WTC11 (cell line): ENCODE measurements around the gene PGS1. TPM values are rescaled to one million over a fixed set of nuclear protein-coding genes. Genes with fewer than 3 reads are reported as not detected.
A peak's percentile ranks its signal among the peaks of the same experiment; 100 is the strongest.

Experiments
- ATAC-seq: fragments of 200-7000 bp; cut with Tn5 transposase; 2 replicates; pipeline ENCODE4 v1.10.0; 2021; ENCODE audit warnings: mild to moderate bottlenecking, moderate library complexity
- CTCF ChIA-PET: fragments of 300-600 bp; sonication (Branson Sonifier 250); formaldehyde crosslinking; loops from one replicate; lab custom pipeline; 2021; ENCODE audit warnings: antibody characterized with exemption; lab: Charles Lee
- POLR2A ChIA-PET: fragments of 350-600 bp; sonication (Branson Sonifier 250); formaldehyde crosslinking; loops from one replicate; lab custom pipeline; 2021; ENCODE audit warnings: antibody characterized with exemption; lab: Charles Lee
- DNase-seq: peaks from one replicate; pipeline ENCODE4 v3.0.0; 2021; ENCODE audit warnings: low spot score
- H3K27ac Mint-ChIP-seq: 2 replicates; pipeline ENCODE4 v1.8.0; 2021; ENCODE audit warnings: mixed read lengths
- H3K27me3 Mint-ChIP-seq: 2 replicates; pipeline ENCODE4 v1.8.0; 2021; ENCODE audit warnings: low read depth, mild to moderate bottlenecking, moderate library complexity, mixed read lengths
- H3K36me3 Mint-ChIP-seq: 2 replicates; pipeline ENCODE4 v1.8.0; 2021; ENCODE audit warnings: mixed read lengths
- H3K4me1 Mint-ChIP-seq: 2 replicates; pipeline ENCODE4 v1.8.0; 2022; ENCODE audit warnings: mixed read lengths
- H3K4me3 Mint-ChIP-seq: 2 replicates; pipeline ENCODE4 v1.8.0; 2021; ENCODE audit warnings: mild to moderate bottlenecking, moderate library complexity, mixed read lengths
- H3K9me3 Mint-ChIP-seq: 2 replicates; pipeline ENCODE4 v1.8.0; 2021; ENCODE audit warnings: mixed read lengths
- AFF4 ChIP-seq: sonication (generic); formaldehyde crosslinking; IDR thresholded peaks from 2 replicates; pipeline ENCODE4 v1.8.1; 2023; ENCODE audit warnings: mild to moderate bottlenecking, missing genetic modification reagents, borderline replicate concordance
- CBFB ChIP-seq: sonication (generic); formaldehyde crosslinking; IDR thresholded peaks from 2 replicates; pipeline ENCODE4 v1.8.1; 2022; ENCODE audit warnings: mild to moderate bottlenecking, low read depth, missing genetic modification reagents
- GRHL2 ChIP-seq: fragments of 250-450 bp; sonication (Bioruptor Pico); IDR thresholded peaks from 2 replicates; pipeline ENCODE4 v1.8.0; 2022; ENCODE audit warnings: mild to moderate bottlenecking, moderate library complexity; ENCODE audit not compliant: insufficient replicate concordance, severe bottlenecking
- IRF1 ChIP-seq: sonication (generic); formaldehyde crosslinking; IDR thresholded peaks from 2 replicates; pipeline ENCODE4 v1.8.0; 2023; ENCODE audit warnings: missing genetic modification reagents
- NFATC4 ChIP-seq: fragments of 250-450 bp; sonication (Bioruptor Pico); IDR thresholded peaks from 2 replicates; pipeline ENCODE4 v1.9.0; 2021; ENCODE audit warnings: mild to moderate bottlenecking
- NFYB ChIP-seq: sonication (generic); formaldehyde crosslinking; conservative IDR thresholded peaks from 2 replicates; pipeline ENCODE4 v1.8.0; 2022; ENCODE audit warnings: low read depth, missing genetic modification reagents
- OVOL2 ChIP-seq: fragments of 250-450 bp; sonication (Bioruptor Pico); IDR thresholded peaks from 2 replicates; pipeline ENCODE4 v1.9.0; 2021; ENCODE audit warnings: mild to moderate bottlenecking, borderline replicate concordance
- RORB ChIP-seq: fragments of 250-450 bp; sonication (Bioruptor Pico); IDR thresholded peaks from 2 replicates; pipeline ENCODE4 v1.9.0; 2021; ENCODE audit warnings: mild to moderate bottlenecking
- TCF7 ChIP-seq: sonication (generic); formaldehyde crosslinking; IDR thresholded peaks from 2 replicates; pipeline ENCODE4 v1.8.0; 2022; ENCODE audit warnings: mild to moderate bottlenecking, low read depth, missing genetic modification reagents, moderate library complexity
- TEAD1 ChIP-seq: sonication (generic); formaldehyde crosslinking; IDR thresholded peaks from 2 replicates; pipeline ENCODE4 v1.8.0; 2022; ENCODE audit warnings: mild to moderate bottlenecking, missing genetic modification reagents
- USF2 ChIP-seq: sonication (generic); formaldehyde crosslinking; IDR thresholded peaks from 2 replicates; pipeline ENCODE4 v1.8.1; 2023; ENCODE audit warnings: mild to moderate bottlenecking, missing genetic modification reagents, moderate library complexity
- ZNF121 ChIP-seq: sonication (generic); formaldehyde crosslinking; IDR thresholded peaks from 2 replicates; pipeline ENCODE4 v1.8.0; 2023; ENCODE audit warnings: missing genetic modification reagents
- ZNF425 ChIP-seq: fragments of 250-450 bp; sonication (Bioruptor Pico); conservative IDR thresholded peaks from 2 replicates; pipeline ENCODE4 v1.9.0; 2021; ENCODE audit warnings: mild to moderate bottlenecking
- total RNA-seq: library from RNA; stranded (reverse); gene quantifications from 3 replicates; pipeline ENCODE4 v1.2.3, GENCODE V29; 2021

Gene PGS1
- total RNA-seq, 1 experiment from 2014 or later, result 51.4 TPM

- ChIA-PET POLR2A (no interaction called here), CTCF (interaction anchor here (0.6 to 1.2 kb wide), 2 partner anchors 36 to 1964 kb away, joined by 3 to 5 read pairs; no protein-coding TSS in a partner anchor)
These were observed 24.6 kb upstream of the PGS1 start for GRCh38 chr17:78353834-78354233.

GRCh38 chr17:78355045-78355641, 23.3 kb upstream of the PGS1 start:
- peak overlapping the region; percentile 29; the same call in 1 of the 2 replicates for H3K4me3 Mint-ChIP-seq
- CTCF ChIA-PET, result interaction anchor here (1.5 kb wide), 2 partner anchors 10 to 66 kb away, joined by 4 to 10 read pairs; no protein-coding TSS in a partner anchor
- H3K9me3 Mint-ChIP-seq, result no peaks in the 10 kb centered on the region
- DNase-seq, result no peak
- H3K36me3 Mint-ChIP-seq, result peaks cover 6% of the 10 kb centered on the region
- peaks cover 69% of the 10 kb centered on the region for H3K4me1 Mint-ChIP-seq
- no peak for ATAC-seq
- peaks cover 23% of the 10 kb centered on the region for H3K27me3 Mint-ChIP-seq
- TF ChIP-seq RORB (CRISPR knock-in tag) (no peak), NFATC4 (CRISPR knock-in tag) (no peak), OVOL2 (CRISPR knock-in tag) (no peak), GRHL2 (CRISPR knock-in tag) (no peak)
- TF ChIP-seq, all 79 proteins: peak for 0
- no peak overlapping the region for H3K27ac Mint-ChIP-seq
- POLR2A ChIA-PET, result interaction anchor here (0.6 to 1.5 kb wide), 2 partner anchors 11 to 102 kb away, joined by 3 to 7 read pairs; no protein-coding TSS in a partner anchor

More at GRCh38 chr17:78353834-78354233, 24.6 kb upstream of the PGS1 start:
- H3K4me1 Mint-ChIP-seq, result peaks cover 70% of the 10 kb centered on the region
- H3K9me3 Mint-ChIP-seq, result no peaks in the 10 kb centered on the region
- H3K27ac Mint-ChIP-seq, result peak overlapping the region; percentile 96
- peak overlapping the region; percentile 65 for H3K4me3 Mint-ChIP-seq
- peaks cover 6% of the 10 kb centered on the region for H3K36me3 Mint-ChIP-seq
- ATAC-seq (no peak), DNase-seq (no peak)
- H3K27me3 Mint-ChIP-seq, result peaks cover 23% of the 10 kb centered on the region
- TF ChIP-seq ZNF121 (CRISPR knock-in tag) (peak; percentile 100), ZNF425 (CRISPR knock-in tag) (no peak)

- Mint-ChIP-seq H3K4me3 (peak overlapping the region; percentile 38), H3K4me1 (peaks cover 66% of the 10 kb centered on the region), H3K36me3 (peaks cover 6% of the 10 kb centered on the region), H3K27me3 (peaks cover 23% of the 10 kb centered on the region), H3K9me3 (no peaks in the 10 kb centered on the region), H3K27ac (peak overlapping the region; percentile 83)
- no peak for TF ChIP-seq NFYB
- TF ChIP-seq AFF4, result no peak
- TF ChIP-seq TEAD1 (CRISPR knock-in tag), result no peak
- no peak for TF ChIP-seq CBFB (CRISPR knock-in tag)
- TF ChIP-seq TCF7 (CRISPR knock-in tag), result no peak
- no peak for TF ChIP-seq IRF1 (CRISPR knock-in tag)
- peak; percentile 34 for TF ChIP-seq USF2 (CRISPR knock-in tag)
- DNase-seq (no peak), ATAC-seq (no peak)
- ChIA-PET CTCF (interaction anchor here (1.0 to 1.5 kb wide), 4 partner anchors 9 to 66 kb away, joined by 4 to 10 read pairs (median 4); no protein-coding TSS in a partner anchor), POLR2A (interaction anchor here (0.9 to 1.5 kb wide), 3 partner anchors 10 to 104 kb away, joined by 3 to 7 read pairs (median 3); no protein-coding TSS in a partner anchor)
These were observed 22.7 kb upstream of the PGS1 start for GRCh38 chr17:78355701-78356100.
